ENCODE data around the gene GRIA3. TPM values are rescaled to one million over a fixed set of nuclear protein-coding genes. Genes with fewer than 3 reads are reported as not detected.

Gene GRIA3
- polyA plus RNA-seq (ENCODE audit: insufficient read length in 4 of 4) = 1 to 10 TPM; 1.4 to 4.0 (median 2.6) TPM

- DNase-seq (ENCODE audit: low read depth in 4 of 4, low spot score in 3 of 4) = no peak
Measured at GRCh38 chrX:123184219-123184865, at the start of gene GRIA3. Gene GRIA3, plus strand, starts transcription at chrX:123184278. Its CDS starts 258 bp downstream, at chrX:123184536.

GRCh38 chrX:123138473-123138872 is 45.6 kb upstream of the GRIA3 start:
- no peak for DNase-seq (ENCODE audit: low read depth in 4 of 4, low spot score in 3 of 4)

DNA sequence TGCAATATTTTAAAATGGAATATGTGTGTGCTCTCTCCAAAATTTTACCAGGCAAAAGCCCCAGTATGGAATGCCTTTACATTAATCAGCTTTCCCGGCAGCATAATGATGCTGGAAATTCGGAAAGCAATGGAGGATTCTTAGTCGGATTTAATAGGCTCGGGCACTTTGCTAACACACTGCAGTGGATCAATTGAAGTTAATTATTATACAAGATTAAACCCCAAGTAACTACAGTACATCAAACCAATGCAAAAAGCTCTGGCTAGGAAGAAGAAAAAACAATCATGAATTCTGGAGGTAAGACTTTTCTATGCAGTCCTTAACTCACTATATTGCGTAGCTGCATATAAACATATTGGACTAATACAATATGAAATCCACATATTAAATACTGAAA is 43.6 kb upstream of the GRIA3 start:
- no peak for DNase-seq (ENCODE audit: low read depth in 4 of 4, low spot score in 3 of 4)

GRCh38 chrX:123140904-123141303 is 43.2 kb upstream of the GRIA3 start:
- no peak for DNase-seq (ENCODE audit: low read depth in 4 of 4, low spot score in 3 of 4)

GRCh38 chrX:123153846-123154335 is 30.2 kb upstream of the GRIA3 start:
- no peak for DNase-seq (ENCODE audit: low read depth in 4 of 4, low spot score in 3 of 4)

DNA sequence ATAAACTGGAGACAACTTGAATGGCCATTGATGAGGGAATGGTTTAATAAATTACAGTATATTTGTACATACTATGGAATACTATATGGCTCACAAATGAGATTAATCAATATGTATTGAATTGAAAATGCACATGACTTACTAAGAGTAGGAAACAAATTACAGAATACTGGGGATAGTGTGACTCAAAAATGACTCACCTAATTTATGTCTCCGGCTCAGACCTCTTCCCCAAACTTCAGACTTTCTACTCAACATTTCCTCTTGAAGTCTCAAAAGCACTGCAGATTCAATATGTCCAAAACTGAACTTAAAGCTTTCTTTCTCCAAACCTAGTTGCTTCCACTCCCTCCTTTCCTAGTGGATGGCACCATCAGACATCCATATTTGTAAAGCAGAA is 28.8 kb upstream of the GRIA3 start:
- no peak for DNase-seq (ENCODE audit: low read depth in 4 of 4, low spot score in 3 of 4)

- no peak for DNase-seq (ENCODE audit: low read depth in 4 of 4, low spot score in 3 of 4)
Measured at GRCh38 chrX:123157586-123157985, 26.5 kb upstream of the GRIA3 start.

GRCh38 chrX:123159403-123159802 is 24.7 kb upstream of the GRIA3 start:
- no peak for DNase-seq (ENCODE audit: low read depth in 4 of 4, low spot score in 3 of 4)

DNA sequence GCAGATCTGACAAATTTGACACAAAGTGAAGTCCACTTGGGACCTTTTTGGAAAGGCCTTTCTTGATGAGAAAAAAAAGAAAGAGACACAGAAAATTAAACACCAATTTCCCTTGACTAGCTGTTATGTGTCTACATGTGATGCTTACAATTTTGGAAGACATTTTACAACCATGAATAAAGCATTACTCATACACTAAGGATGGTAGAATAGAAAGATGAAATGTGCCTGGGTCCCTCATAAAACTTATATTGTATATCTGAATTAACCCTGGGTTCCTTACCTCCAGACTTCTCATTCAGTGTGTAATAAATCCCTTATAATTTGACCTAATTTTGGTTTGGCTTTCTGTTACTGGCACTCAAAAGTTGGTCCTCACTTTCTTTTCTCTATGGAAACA is 16.5 kb upstream of the GRIA3 start:
- no peak for DNase-seq (ENCODE audit: low read depth in 4 of 4, low spot score in 3 of 4)

DNA sequence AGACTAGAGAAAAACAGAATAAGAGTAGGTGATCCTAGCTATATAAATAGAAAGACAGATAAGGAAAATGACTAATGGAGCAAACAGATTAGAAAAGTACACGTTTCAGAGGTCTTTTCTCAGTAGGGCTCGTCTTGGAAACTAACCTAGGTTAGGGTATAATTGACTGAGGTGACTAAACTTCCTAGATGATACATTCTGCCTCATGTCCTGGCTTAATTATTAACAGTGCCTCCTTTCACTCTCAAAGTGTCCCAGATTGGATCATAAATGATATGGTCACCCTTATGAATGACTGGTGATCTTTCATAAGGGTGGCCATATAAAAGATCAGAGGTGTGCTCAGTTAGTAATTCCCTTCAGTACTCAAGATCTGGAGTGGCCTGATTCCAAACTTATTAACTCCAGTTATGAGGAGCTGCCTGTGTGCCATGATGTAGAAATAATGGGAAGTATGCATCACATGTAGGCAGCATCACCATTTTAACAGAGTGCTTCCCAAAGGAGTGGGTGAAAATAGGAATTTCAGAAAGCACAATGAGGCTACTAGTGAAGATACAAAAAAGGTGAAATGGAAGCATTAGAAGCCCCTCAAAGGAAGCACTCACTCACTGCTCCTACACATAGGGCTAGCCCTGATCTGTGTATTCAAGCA is 14.7 kb upstream of the GRIA3 start:
- no peak for DNase-seq (ENCODE audit: low read depth in 4 of 4, low spot score in 3 of 4)

DNA sequence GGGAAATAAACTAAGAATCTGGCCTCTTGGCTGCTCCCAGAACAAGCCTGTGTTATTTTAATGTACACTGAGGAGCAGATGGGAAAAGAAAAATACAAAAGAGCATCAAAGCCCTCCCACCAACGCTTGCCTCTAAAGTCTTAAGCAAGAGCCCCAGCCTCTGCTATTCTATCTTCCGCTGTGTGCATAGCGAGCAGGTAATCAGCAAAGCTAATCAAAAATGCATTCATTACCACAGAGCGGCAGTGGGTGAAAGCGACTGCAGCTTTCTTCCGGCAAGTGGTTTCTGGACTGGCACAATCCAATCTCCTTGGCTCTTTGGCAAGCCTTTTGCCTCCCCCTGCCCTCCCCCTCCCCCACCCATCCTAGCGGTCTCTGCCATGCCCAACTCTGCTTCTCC is 13.5 kb upstream of the GRIA3 start:
- DNase-seq (ENCODE audit: low read depth in 4 of 4, low spot score in 3 of 4) = no peak

GRCh38 chrX:123171781-123172180 is 12.3 kb upstream of the GRIA3 start:
- no peak for DNase-seq (ENCODE audit: low read depth in 4 of 4, low spot score in 3 of 4)

GRCh38 chrX:123172869-123173268 is 11.2 kb upstream of the GRIA3 start:
- DNase-seq (ENCODE audit: low read depth in 4 of 4, low spot score in 3 of 4) = no peak

- DNase-seq (ENCODE audit: low read depth in 4 of 4, low spot score in 3 of 4) = no peak
Measured at GRCh38 chrX:123173833-123174232, 10.2 kb upstream of the GRIA3 start.

GRCh38 chrX:123175366-123176122 is 8.5 kb upstream of the GRIA3 start:
- no peak for DNase-seq (ENCODE audit: low read depth in 4 of 4, low spot score in 3 of 4)

- no peak for DNase-seq (ENCODE audit: low read depth in 4 of 4, low spot score in 3 of 4)
Measured at GRCh38 chrX:123181233-123181914, 2.7 kb upstream of the GRIA3 start.

- no peak for DNase-seq (ENCODE audit: low read depth in 4 of 4, low spot score in 3 of 4)
Measured at GRCh38 chrX:123184866-123185276, 793 bp downstream of the GRIA3 start.

DNA sequence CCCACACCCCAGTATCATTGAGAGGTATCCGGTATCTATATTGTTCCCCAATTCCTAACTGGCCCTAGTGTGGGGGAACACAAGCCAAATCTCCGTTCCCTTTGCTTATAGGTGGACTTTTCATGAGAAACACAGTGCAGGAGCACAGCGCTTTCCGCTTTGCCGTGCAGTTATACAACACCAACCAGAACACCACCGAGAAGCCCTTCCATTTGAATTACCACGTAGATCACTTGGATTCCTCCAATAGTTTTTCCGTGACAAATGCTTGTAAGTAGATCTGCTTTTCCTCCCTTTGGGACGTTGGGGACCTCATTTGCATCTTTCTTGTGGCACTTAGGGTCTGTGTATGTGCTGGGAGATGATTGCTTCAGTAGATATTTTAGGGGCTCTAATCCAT is 1.6 kb downstream of the GRIA3 start:
- no peak for DNase-seq (ENCODE audit: low read depth in 4 of 4, low spot score in 3 of 4)

GRCh38 chrX:123186801-123187200 is 2.7 kb downstream of the GRIA3 start:
- DNase-seq (ENCODE audit: low read depth in 4 of 4, low spot score in 3 of 4) = no peak

GRCh38 chrX:123188081-123188480 is 4.0 kb downstream of the GRIA3 start:
- DNase-seq (ENCODE audit: low read depth in 4 of 4, low spot score in 3 of 4) = no peak

DNA sequence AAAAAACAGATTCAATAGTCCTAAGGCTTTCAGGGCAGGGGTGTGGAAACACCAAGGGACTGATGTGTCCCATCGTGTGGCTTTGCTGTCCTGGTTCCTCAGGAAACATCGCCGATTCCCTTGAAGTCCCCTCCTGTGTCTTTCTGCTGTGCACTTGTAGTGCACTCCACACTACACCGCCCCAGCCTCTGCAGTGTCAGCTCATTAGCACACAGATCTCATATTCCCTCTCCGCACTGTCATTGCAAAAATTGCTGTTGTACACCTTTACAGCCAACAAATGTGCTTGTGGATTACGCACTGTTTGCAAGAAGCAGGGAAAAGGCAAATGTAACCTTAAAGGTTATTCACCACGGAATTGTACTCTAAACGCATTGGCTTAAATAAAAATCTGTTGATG is 5.3 kb downstream of the GRIA3 start:
- DNase-seq (ENCODE audit: low read depth in 4 of 4, low spot score in 3 of 4) = no peak

Data from right renal pelvis (tissue), 4 donors.